ENCODE data around the gene ARL2BP. TPM values are rescaled to one million over a fixed set of nuclear protein-coding genes. Genes with fewer than 3 reads are reported as not detected.

Gene ARL2BP
- total RNA-seq, 2 donors from 2014 or later = 56.4 to 80.4 TPM

DNA sequence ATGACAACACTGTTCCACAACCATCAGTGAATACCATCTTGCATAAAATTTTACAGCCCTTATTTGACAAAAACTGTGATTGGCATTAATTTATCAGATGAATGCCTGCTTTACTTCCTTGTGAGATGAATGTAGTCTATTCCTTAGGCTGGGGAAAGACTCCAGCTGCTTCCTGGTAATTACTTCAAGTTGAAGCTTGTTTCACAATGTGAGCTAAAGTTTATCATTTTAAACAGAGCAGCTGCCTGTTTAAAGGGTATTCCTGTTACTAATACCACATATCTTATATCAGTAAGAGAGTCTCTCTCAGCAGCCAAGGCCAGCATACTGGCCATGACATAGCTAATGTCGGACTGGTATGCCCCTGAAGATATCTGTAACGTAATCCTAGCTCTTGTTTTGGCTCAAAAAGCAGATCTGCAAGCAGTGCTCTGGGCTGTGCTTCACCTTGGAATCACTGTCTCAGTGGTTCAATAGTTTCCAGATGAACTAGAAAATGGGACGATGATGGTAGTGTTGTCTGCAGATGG is 13.2 kb upstream of the ARL2BP start:
- peaks cover 87% of the 10 kb centered on the region for H3K36me3 ChIP-seq

DNA sequence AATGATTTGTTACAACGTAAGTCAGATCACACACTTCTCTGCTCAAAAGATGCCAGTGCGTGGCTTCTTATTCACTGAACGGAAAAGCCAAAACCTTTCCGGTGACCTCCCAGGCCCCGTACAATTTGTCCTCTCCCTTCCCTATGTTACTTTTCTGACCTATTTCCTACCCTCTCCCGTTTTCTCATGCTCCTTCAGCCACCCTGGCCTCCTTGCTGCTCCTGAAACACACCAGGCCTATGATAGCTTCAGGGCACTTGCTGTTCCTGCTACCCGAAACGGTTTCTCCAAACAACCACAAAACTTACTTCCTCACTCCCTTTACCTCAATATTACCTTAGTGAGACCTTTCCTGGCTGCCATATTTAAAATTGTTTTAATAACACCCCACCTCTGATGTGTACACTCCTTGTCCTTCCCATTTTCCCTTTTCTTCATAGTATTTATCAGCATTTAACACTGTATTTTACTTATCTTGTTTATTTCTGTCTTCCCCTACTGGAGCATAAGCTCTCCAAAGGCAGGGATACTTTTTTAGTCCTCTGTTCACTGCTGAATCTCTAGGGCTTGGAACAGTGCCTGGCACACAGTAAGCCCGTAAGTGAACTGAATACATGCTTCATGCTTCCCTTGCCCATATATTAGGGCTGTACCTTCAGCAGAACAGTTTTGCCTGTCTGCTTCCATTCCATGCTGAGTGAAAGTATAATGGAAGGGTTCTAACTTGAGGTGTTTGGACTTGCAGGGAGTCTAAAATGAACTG is 10.9 kb upstream of the ARL2BP start:
- Histone ChIP-seq H3K4me1 (no peaks in the 10 kb centered on the region), H3K27ac (peak overlapping the region; percentile 1 to 16), H3K9me3 (no peaks in the 10 kb centered on the region), H3K27me3 (no peaks in the 10 kb centered on the region), H3K4me3 (no peak overlapping the region), H3K36me3 (peaks cover 73% of the 10 kb centered on the region)
- TF ChIP-seq, protein P1, sequence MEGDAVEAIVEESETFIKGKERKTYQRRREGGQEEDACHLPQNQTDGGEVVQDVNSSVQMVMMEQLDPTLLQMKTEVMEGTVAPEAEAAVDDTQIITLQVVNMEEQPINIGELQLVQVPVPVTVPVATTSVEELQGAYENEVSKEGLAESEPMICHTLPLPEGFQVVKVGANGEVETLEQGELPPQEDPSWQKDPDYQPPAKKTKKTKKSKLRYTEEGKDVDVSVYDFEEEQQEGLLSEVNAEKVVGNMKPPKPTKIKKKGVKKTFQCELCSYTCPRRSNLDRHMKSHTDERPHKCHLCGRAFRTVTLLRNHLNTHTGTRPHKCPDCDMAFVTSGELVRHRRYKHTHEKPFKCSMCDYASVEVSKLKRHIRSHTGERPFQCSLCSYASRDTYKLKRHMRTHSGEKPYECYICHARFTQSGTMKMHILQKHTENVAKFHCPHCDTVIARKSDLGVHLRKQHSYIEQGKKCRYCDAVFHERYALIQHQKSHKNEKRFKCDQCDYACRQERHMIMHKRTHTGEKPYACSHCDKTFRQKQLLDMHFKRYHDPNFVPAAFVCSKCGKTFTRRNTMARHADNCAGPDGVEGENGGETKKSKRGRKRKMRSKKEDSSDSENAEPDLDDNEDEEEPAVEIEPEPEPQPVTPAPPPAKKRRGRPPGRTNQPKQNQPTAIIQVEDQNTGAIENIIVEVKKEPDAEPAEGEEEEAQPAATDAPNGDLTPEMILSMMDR (IDR thresholded peaks at IDR 0.05) = no peak
- DNase-seq (ENCODE audit: low spot score) = no peak

More for the DNA sequence above, 13.2 kb upstream of the ARL2BP start:
- H3K9me3 ChIP-seq = no peaks in the 10 kb centered on the region
- no peak overlapping the region for H3K27ac ChIP-seq
- no peaks in the 10 kb centered on the region for H3K4me1 ChIP-seq
- TF ChIP-seq, protein P1 (IDR thresholded peaks at IDR 0.05) = no peak
- no peaks in the 10 kb centered on the region for H3K27me3 ChIP-seq
- no peak overlapping the region for H3K4me3 ChIP-seq
- DNase-seq (ENCODE audit: low spot score) = no peak

DNA sequence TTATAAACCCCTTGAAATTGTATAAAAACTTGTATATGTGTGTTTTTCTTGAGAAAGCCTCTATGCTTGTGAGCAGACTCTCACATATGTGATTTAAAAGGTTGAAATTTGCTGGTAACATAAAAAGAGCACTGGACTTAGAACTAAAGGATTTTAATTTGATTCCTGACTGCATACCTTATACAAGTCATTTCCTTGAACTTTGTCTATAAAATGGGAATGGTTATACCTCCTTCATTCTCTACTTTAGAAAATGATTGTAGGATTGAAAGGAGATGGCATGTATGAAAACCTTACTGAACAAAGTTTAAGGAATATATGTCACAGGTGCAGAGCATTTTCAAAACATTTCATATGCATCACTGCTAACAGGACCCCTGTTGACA is 10.4 kb upstream of the ARL2BP start:
- TF ChIP-seq, protein P1 (IDR thresholded peaks at IDR 0.05) = no peak
- no peak for DNase-seq (ENCODE audit: low spot score)
- H3K27me3 ChIP-seq = no peaks in the 10 kb centered on the region
- no peaks in the 10 kb centered on the region for H3K9me3 ChIP-seq
- peaks cover 76% of the 10 kb centered on the region for H3K36me3 ChIP-seq
- no peaks in the 10 kb centered on the region for H3K4me1 ChIP-seq
- H3K4me3 ChIP-seq = no peak overlapping the region
- no peak overlapping the region for H3K27ac ChIP-seq

DNA sequence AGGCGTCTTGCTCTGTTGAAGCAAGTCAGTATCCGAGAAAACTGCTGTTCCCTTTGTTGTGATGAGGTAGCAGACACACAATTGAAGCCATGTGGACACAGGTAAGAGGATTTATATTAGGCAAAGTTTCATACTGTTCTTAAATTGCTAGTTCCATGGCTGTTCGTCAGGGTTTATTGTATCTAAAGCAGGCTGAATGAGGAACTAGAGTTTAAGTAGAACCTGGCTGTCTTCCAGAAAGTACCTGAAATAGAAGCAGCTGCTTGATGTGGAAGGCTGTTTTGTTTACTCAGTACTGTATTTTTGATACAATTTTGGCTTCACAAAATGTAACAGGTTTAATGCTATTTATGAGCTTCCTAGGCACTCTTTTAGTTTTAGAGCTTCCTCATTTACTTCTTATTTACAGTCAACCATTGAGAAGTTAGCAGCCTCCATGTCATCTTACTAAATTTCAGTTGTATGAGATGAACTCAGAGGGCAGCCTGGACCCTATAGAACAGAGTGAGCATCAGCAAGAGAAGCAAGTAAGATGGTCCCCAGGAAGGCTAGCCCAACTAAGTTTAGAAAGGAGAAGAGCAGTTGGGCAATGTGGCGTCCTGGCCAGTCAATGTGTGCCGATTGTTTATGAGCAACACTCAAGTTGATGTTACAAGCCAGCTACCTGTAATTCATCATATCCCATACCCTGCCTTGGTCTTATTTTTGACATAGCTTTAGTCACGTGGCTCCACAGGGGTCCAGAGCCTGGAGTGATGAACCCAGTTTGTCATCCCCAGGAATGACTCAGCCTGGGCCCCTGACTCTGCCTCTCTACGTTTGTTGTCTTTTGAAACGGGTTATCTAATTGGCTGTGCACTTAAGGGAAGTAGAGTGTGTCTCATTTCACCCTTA is 9.7 kb upstream of the ARL2BP start:
- Histone ChIP-seq H3K27me3 (no peaks in the 10 kb centered on the region), H3K36me3 (peaks cover 74% of the 10 kb centered on the region), H3K9me3 (no peaks in the 10 kb centered on the region), H3K4me3 (no peak overlapping the region), H3K4me1 (no peaks in the 10 kb centered on the region), H3K27ac (no peak overlapping the region)
- DNase-seq (ENCODE audit: low spot score) = no peak
- TF ChIP-seq, protein P1 (IDR thresholded peaks at IDR 0.05) = no peak

DNA sequence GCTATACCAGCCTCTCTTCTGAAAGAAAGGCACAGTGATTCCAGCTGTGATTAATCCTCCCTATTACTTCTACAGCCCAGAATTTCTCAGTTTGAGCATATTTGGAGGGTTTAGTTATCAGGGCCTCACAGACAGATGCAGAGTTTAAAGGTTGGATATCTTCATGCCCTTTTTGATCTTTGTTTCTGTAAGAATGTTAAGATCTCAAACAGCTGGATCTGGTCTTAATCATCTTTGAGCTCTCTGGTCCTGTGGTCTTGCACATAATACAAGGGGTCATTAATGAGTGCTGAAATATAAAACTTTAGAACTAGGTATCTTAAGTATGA is 9.1 kb upstream of the ARL2BP start:
- Histone ChIP-seq H3K4me3 (no peak overlapping the region), H3K9me3 (no peaks in the 10 kb centered on the region), H3K27me3 (no peaks in the 10 kb centered on the region), H3K4me1 (no peaks in the 10 kb centered on the region), H3K27ac (no peak overlapping the region), H3K36me3 (peaks cover 68% of the 10 kb centered on the region)
- TF ChIP-seq, protein P1 (IDR thresholded peaks at IDR 0.05) = no peak
- no peak for DNase-seq (ENCODE audit: low spot score)

Measured in right atrium auricular region (tissue), 2 donors.